Keratinocyte (primary cell): Measurements from ENCODE around the gene B4GALNT3. TPM values are rescaled to one million over a fixed set of nuclear protein-coding genes. Genes with fewer than 3 reads are reported as not detected.

ENCODE experiments used
- DNase-seq: peaks from one replicate; pipeline ENCODE4 v3.0.0-alpha.2; 2011; ENCODE audit warnings: low read depth, missing footprints, low spot score
- FAIRE-seq: peaks from 2 replicates; lab custom pipeline; 2011; peaks lifted over from hg19 to GRCh38; lab: Jason Lieb, UNC
- H2AFZ ChIP-seq: 2 replicates; pipeline ENCODE4 v1.6.0; 2012; ENCODE audit warnings: low read length, control low read depth, inconsistent platforms; ENCODE audit not compliant: control insufficient read depth
- H3K27ac ChIP-seq: 2 replicates; pipeline ENCODE4 v1.5.1; 2011; ENCODE audit warnings: low read length; ENCODE audit not compliant: control insufficient read depth, insufficient read depth
- H3K27me3 ChIP-seq: 3 replicates; pipeline ENCODE4 v1.6.0; 2011; ENCODE audit warnings: low read length; ENCODE audit not compliant: control insufficient read depth, insufficient read depth; ENCODE audit errors: extremely low read depth
- H3K36me3 ChIP-seq, 2 experiments: 2 replicates in 1 of 2; 3 replicates in 1 of 2; pipeline ENCODE4 v1.5.1; 2011; ENCODE audit warnings: low read length in 2 of 2, mild to moderate bottlenecking in 1 of 2; ENCODE audit not compliant: control insufficient read depth in 2 of 2, insufficient read depth in 2 of 2; ENCODE audit errors: extremely low read depth in 1 of 2
- H3K4me1 ChIP-seq: 3 replicates; pipeline ENCODE4 v1.5.1; 2011; ENCODE audit warnings: low read length; ENCODE audit not compliant: control insufficient read depth, insufficient read depth; ENCODE audit errors: extremely low read depth
- H3K4me2 ChIP-seq: 3 replicates; pipeline ENCODE4 v1.6.0; 2011; ENCODE audit warnings: low read depth, low read length; ENCODE audit not compliant: control insufficient read depth, insufficient read depth; ENCODE audit errors: extremely low read depth
- H3K4me3 ChIP-seq, 3 experiments: fragments of 200-600 bp in 1 of 3; sonication (generic) in 1 of 3; 2 replicates in 2 of 3; 3 replicates in 1 of 3; pipeline ENCODE4 v1.5.1; 2011 to 2016; ENCODE audit warnings: low read length in 3 of 3, mild to moderate bottlenecking in 3 of 3, control low read depth in 2 of 3, inconsistent platforms in 1 of 3, low read depth in 1 of 3, mixed read lengths in 1 of 3, mixed run types in 1 of 3, moderate library complexity in 1 of 3; ENCODE audit not compliant: control insufficient read depth in 2 of 3, insufficient read depth in 2 of 3; ENCODE audit errors: extremely low read depth in 1 of 3
- H3K79me2 ChIP-seq: 2 replicates; pipeline ENCODE4 v1.6.0; 2012; ENCODE audit warnings: low read length; ENCODE audit not compliant: control insufficient read depth, insufficient read depth
- H3K9ac ChIP-seq: 3 replicates; pipeline ENCODE4 v1.6.0; 2011; ENCODE audit warnings: low read length; ENCODE audit not compliant: control insufficient read depth, insufficient read depth; ENCODE audit errors: extremely low read depth
- H3K9me1 ChIP-seq: 3 replicates; pipeline ENCODE4 v1.6.0; 2011; ENCODE audit warnings: low read length; ENCODE audit not compliant: control insufficient read depth, insufficient read depth; ENCODE audit errors: extremely low read depth
- H3K9me3 ChIP-seq: 2 replicates; pipeline ENCODE4 v1.5.1; 2012; ENCODE audit warnings: low read depth, low read length; ENCODE audit not compliant: control insufficient read depth
- H4K20me1 ChIP-seq: 3 replicates; pipeline ENCODE4 v1.6.0; 2011; ENCODE audit warnings: low read length; ENCODE audit not compliant: control insufficient read depth, insufficient read depth; ENCODE audit errors: extremely low read depth
- EZH2 ChIP-seq: IDR thresholded peaks from one replicate; pipeline ENCODE4 v1.6.1; 2012; ENCODE audit warnings: inconsistent platforms, mild to moderate bottlenecking, low read length, moderate library complexity
- dilution Hi-C: fragments of 300-500 bp; cut with MboI; formaldehyde crosslinking; loops from one replicate; pipeline ENCODE4 v1.7.0; 2020; ENCODE audit warnings: low sequenced_read_pairs; ENCODE audit not compliant: extremely low pct_ligation_motif_present
- polyA plus RNA-seq, 5 experiments: library from polyadenylated mRNA; depleted of rRNA in 3 of 5; stranded (reverse) in 3 of 5; stranded (forward) in 1 of 5; unstranded in 1 of 5; fragments of >200 nt; gene quantifications; 1 replicate in 1 of 5; 2 replicates in 3 of 5; 3 replicates in 1 of 5; pipeline versions ENCODE4 v1.2.1 to v1.2.3, GENCODE V29; 2011 to 2012; ENCODE audit warnings: missing spikeins in 2 of 5, low read depth in 1 of 5, low replicate concordance in 1 of 5
- TF ChIP-seq, protein P1 (sequence below), 3 experiments: IDR thresholded peaks in 1 of 3; conservative IDR thresholded peaks in 1 of 3; optimal IDR thresholded peaks in 1 of 3; 2 replicates in 2 of 3; 3 replicates in 1 of 3; pipeline versions ENCODE3 to v1.5.1; 2011; ENCODE audit warnings: low read length in 3 of 3, mild to moderate bottlenecking in 3 of 3, moderate library complexity in 2 of 3, control low read depth in 1 of 3, inconsistent platforms in 1 of 3; ENCODE audit not compliant: insufficient read depth in 2 of 3; ENCODE audit errors: extremely low read depth in 1 of 3

Gene B4GALNT3
- polyA plus RNA-seq, 1 donor (not counting 4 experiments of a cell fraction or from before 2014, with no cell fraction given), result 7.5 TPM

DNA sequence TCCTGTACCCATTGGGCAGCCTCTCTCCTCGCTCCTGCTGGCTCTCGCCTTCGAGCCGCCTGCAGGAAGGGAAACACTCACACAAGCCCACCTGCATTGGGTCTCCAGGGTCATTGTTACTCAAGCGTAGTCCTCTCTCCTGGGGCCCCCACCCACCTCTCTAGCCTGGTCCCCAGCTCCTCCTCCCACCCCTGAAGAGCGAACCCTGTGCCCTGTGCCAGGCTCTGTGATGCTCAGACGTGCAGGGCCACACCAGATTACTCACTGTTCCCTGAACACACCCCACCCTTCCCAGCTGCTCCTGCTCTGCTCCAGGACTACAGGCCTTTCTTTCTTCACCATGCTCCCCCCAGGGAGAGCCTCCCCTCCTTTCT lies 115.4 kb downstream of the B4GALNT3 start:
- DNase-seq (no peak), FAIRE-seq (peak; percentile 63)
- Histone ChIP-seq H4K20me1 (no peaks in the 10 kb centered on the region), H3K4me2 (peak overlapping the region; percentile 71), H3K79me2 (no peaks in the 10 kb centered on the region), H3K9me1 (no peaks in the 10 kb centered on the region), H3K27ac (peak overlapping the region; percentile 83), H2AFZ (peak overlapping the region; percentile 81), H3K4me3 (no peak overlapping the region), H3K27me3 (no peaks in the 10 kb centered on the region), H3K4me1 (peaks cover 54% of the 10 kb centered on the region), H3K36me3 (no peaks in the 10 kb centered on the region), H3K9me3 (no peaks in the 10 kb centered on the region), H3K9ac (peak overlapping the region; percentile 75)
- dilution Hi-C loops, result no loop called here
- TF ChIP-seq EZH2, result no peak
- TF ChIP-seq, protein P1, sequence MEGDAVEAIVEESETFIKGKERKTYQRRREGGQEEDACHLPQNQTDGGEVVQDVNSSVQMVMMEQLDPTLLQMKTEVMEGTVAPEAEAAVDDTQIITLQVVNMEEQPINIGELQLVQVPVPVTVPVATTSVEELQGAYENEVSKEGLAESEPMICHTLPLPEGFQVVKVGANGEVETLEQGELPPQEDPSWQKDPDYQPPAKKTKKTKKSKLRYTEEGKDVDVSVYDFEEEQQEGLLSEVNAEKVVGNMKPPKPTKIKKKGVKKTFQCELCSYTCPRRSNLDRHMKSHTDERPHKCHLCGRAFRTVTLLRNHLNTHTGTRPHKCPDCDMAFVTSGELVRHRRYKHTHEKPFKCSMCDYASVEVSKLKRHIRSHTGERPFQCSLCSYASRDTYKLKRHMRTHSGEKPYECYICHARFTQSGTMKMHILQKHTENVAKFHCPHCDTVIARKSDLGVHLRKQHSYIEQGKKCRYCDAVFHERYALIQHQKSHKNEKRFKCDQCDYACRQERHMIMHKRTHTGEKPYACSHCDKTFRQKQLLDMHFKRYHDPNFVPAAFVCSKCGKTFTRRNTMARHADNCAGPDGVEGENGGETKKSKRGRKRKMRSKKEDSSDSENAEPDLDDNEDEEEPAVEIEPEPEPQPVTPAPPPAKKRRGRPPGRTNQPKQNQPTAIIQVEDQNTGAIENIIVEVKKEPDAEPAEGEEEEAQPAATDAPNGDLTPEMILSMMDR (optimal IDR thresholded peaks at IDR 0.05 in 1 of 3, IDR thresholded peaks at IDR 0.05 in 1 of 3, conservative IDR thresholded peaks at IDR 0.05 in 1 of 3; ENCODE audit: extremely low read depth in 1 of 3, insufficient read depth in 2 of 3, low read length in 3 of 3), result no peak

DNA sequence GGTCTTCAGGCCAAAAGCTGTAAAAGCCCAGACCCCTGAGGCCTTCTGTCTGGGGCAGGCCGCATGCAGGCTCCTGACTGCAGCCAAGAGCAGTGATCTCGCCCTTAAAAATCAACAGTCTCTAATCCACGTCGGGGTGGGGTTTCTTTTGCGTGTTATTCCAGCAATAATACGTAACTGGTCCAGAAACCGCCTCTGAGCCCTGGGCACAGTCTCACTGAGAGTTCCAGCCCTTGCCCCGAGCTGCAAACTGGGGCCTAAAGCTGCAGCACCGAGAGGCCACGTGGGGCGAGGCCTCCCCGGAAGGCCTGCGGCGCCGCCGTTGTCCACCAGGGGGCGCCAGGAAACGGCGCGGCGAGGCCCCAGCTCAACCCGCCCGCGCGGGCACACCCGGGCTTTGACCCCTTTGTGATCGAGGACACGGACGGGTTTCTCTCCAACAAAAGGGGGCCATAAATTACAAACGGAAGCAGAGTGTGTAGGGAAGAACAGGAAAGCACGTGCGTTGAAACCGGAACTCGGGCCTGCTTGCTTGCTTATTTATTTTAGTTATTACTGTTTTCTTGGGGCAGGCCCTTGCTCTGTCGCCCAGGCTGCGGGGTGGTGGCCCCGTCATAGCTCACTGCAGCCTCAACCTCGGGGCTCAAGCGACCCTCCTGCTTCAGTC lies 116.3 kb downstream of the B4GALNT3 start:
- Histone ChIP-seq H3K27ac (peak overlapping the region; percentile 83), H2AFZ (peak overlapping the region; percentile 88), H3K9me3 (no peaks in the 10 kb centered on the region), H4K20me1 (no peaks in the 10 kb centered on the region), H3K9me1 (no peaks in the 10 kb centered on the region), H3K4me1 (peaks cover 44% of the 10 kb centered on the region), H3K9ac (peak overlapping the region; percentile 75), H3K36me3 (no peaks in the 10 kb centered on the region), H3K79me2 (no peaks in the 10 kb centered on the region), H3K27me3 (no peaks in the 10 kb centered on the region), H3K4me3 (no peak overlapping the region), H3K4me2 (peak overlapping the region; percentile 71)
- TF ChIP-seq EZH2, result no peak
- TF ChIP-seq, protein P1 (optimal IDR thresholded peaks at IDR 0.05 in 1 of 3, IDR thresholded peaks at IDR 0.05 in 1 of 3, conservative IDR thresholded peaks at IDR 0.05 in 1 of 3; ENCODE audit: extremely low read depth in 1 of 3, insufficient read depth in 2 of 3, low read length in 3 of 3), result peak; percentile 85 to 95 (median 88)
- dilution Hi-C loops, result no loop called here
- no peak for FAIRE-seq
- no peak for DNase-seq
